Type B pancreatic cell (in vitro differentiated cells): ENCODE measurements around the gene SLC8A2. TPM values are rescaled to one million over a fixed set of nuclear protein-coding genes. Genes with fewer than 3 reads are reported as not detected.
"Not testable (repeated sequence)": the region's sequence is repeated elsewhere in the genome, so short reads cannot be mapped to it uniquely, and the experiment has no call there.

Experiments used
- DNase-seq: peaks from one replicate; pipeline ENCODE4 v3.0.0; 2021; ENCODE audit warnings: mixed read lengths; ENCODE audit not compliant: unreplicated experiment; ENCODE audit errors: extremely low spot score
- H3K27ac Mint-ChIP-seq: 2 replicates; pipeline ENCODE4 v1.8.0; 2021; ENCODE audit warnings: mild to moderate bottlenecking, mixed read lengths
- H3K27me3 Mint-ChIP-seq: 2 replicates; pipeline ENCODE4 v1.8.0; 2021; ENCODE audit warnings: mixed read lengths
- H3K36me3 Mint-ChIP-seq: 2 replicates; pipeline ENCODE4 v1.8.0; 2021; ENCODE audit warnings: mixed read lengths
- H3K4me1 Mint-ChIP-seq: one replicate; pipeline ENCODE4 v1.8.0; 2021; ENCODE audit warnings: mixed read lengths; ENCODE audit not compliant: unreplicated experiment
- H3K4me3 Mint-ChIP-seq: 2 replicates; pipeline ENCODE4 v1.8.0; 2021; ENCODE audit warnings: mild to moderate bottlenecking, mixed read lengths
- H3K9me3 Mint-ChIP-seq: 2 replicates; pipeline ENCODE4 v1.8.0; 2021; ENCODE audit warnings: mixed read lengths
- total RNA-seq: library from RNA; stranded (reverse); gene quantifications from 2 replicates; pipeline ENCODE4 v1.2.1, GENCODE V29; 2021; ENCODE audit warnings: low replicate concordance
- TF ChIP-seq, protein P1 (sequence below): fragments of 200-600 bp; sonication (generic); conservative IDR thresholded peaks from 2 replicates; pipeline ENCODE4 v1.5.0; 2021; ENCODE audit warnings: antibody characterized with exemption, mild to moderate bottlenecking

SLC8A2 gene
- total RNA-seq, 1 donor from 2014 or later, result 1.3 TPM

DNA sequence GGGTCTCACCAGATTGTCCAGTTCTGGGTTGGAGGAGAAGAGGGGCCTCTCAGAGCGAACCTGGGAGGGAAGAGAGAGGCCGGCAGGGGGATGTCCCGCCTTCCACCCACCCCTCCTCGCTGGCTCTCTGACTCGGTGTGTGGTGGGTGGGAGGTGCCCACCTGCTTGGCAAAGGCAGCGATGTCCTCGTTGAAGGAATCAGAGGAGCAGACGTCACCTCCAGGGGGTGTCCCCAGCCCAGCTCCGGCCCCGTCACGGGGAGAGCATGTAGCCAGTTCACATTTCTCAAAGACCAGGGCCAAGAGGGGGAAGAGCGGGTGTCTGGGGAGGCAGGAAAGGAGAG lies 55.1 kb downstream of the SLC8A2 start:
- Mint-ChIP-seq H3K4me3 (peak overlapping the region; percentile 34), H3K4me1 (peaks cover 15% of the 10 kb centered on the region), H3K36me3 (peaks cover 5% of the 10 kb centered on the region)

DNA sequence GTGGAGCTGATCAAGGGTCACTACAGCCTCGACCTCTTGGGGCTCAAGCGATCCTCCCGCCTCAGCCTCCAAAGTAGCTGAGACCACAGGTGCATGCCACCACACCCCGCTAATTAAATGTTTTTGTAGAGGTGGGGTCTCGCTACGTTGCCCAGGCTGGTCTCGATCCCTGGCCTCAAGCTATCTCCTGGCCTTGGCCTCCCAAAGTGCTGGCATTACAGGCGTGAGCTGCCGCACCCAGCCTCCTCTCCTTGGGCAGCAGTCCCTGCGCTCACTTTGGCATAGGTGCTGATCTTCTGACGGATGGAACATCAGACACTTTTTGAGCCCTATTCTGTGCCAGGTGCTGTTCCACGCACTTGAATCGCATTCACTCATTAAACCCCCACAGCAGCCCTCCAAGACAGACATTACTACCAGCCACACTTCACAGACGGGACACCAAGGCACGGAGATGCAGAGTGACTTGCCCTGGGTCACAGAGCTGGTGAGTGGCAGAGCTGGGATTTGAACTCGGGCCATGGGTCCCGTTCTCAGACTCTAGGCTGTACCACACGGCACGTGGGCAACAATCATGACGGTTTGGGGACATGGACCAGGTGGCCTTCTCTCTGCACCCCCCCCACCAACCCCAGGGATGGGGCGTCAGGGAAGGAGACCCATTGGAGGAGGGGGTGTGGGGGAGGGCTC lies 55.6 kb downstream of the SLC8A2 start:
- H3K27me3 Mint-ChIP-seq, result peaks cover 47% of the 10 kb centered on the region
- DNase-seq, result no peak
- no peak overlapping the region for H3K4me3 Mint-ChIP-seq
- H3K4me1 Mint-ChIP-seq, result peaks cover 11% of the 10 kb centered on the region
- TF ChIP-seq, protein P1, sequence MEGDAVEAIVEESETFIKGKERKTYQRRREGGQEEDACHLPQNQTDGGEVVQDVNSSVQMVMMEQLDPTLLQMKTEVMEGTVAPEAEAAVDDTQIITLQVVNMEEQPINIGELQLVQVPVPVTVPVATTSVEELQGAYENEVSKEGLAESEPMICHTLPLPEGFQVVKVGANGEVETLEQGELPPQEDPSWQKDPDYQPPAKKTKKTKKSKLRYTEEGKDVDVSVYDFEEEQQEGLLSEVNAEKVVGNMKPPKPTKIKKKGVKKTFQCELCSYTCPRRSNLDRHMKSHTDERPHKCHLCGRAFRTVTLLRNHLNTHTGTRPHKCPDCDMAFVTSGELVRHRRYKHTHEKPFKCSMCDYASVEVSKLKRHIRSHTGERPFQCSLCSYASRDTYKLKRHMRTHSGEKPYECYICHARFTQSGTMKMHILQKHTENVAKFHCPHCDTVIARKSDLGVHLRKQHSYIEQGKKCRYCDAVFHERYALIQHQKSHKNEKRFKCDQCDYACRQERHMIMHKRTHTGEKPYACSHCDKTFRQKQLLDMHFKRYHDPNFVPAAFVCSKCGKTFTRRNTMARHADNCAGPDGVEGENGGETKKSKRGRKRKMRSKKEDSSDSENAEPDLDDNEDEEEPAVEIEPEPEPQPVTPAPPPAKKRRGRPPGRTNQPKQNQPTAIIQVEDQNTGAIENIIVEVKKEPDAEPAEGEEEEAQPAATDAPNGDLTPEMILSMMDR, result no peak
- H3K9me3 Mint-ChIP-seq, result no peaks in the 10 kb centered on the region
- H3K27ac Mint-ChIP-seq, result no peak overlapping the region
- H3K36me3 Mint-ChIP-seq, result peaks cover 5% of the 10 kb centered on the region

More for the DNA sequence above, 55.1 kb downstream of the SLC8A2 start:
- H3K27ac Mint-ChIP-seq, result no peak overlapping the region
- DNase-seq, result no peak
- TF ChIP-seq, protein P1, result no peak
- H3K9me3 Mint-ChIP-seq, result no peaks in the 10 kb centered on the region
- H3K27me3 Mint-ChIP-seq, result peaks cover 52% of the 10 kb centered on the region

DNA sequence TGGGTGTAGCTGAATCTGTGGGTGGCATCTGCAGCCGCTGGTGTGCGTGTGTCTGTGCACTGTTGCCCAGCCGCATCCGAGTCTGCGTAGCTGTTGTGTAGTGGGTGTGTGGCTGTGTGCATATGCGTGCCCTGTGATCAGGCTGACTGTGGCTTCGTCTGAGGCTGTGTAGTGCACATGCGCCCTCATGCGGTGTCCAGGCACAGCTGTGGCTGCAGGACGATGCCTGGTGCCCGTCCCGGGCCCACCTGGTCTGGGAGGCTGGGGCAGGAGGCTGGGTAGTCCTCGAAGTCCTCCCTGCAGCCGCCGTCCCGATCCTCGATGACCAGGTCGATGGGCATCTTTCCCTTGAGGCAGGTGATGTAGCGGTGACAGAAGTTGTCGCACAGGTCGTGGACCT lies 57.2 kb downstream of the SLC8A2 start:
- TF ChIP-seq, protein P1, result no peak
- peaks cover 7% of the 10 kb centered on the region for H3K4me1 Mint-ChIP-seq
- no peak overlapping the region for H3K4me3 Mint-ChIP-seq
- no peaks in the 10 kb centered on the region for H3K9me3 Mint-ChIP-seq
- H3K36me3 Mint-ChIP-seq, result peaks cover 5% of the 10 kb centered on the region
- DNase-seq, result no peak
- H3K27ac Mint-ChIP-seq, result no peak overlapping the region
- H3K27me3 Mint-ChIP-seq, result peaks cover 31% of the 10 kb centered on the region

DNA sequence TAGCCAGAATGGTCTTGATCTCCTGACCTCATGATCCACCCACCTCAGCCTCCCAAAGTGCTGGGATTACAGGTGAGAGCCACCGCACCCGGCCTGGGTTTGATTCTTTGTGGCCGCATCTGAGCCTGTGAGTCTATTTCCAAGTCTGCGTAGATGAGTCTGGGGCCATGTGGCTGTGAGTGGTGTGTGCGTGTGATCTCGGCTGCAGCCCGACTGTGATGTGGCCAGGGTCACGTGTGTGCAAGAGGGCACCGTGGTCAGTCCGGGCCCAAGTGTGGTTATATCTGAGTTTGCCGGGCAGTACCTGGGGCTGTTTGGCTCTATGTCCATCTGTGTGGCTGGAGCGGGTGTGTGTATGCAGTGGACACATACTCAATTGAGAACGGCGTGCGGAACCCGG lies 57.8 kb downstream of the SLC8A2 start:
- Mint-ChIP-seq H3K27ac (no peak overlapping the region), H3K4me1 (peaks cover 7% of the 10 kb centered on the region), H3K9me3 (no peaks in the 10 kb centered on the region), H3K36me3 (peaks cover 5% of the 10 kb centered on the region), H3K27me3 (peaks cover 34% of the 10 kb centered on the region), H3K4me3 (no peak overlapping the region)
- TF ChIP-seq, protein P1, result no peak
- no peak for DNase-seq

DNA sequence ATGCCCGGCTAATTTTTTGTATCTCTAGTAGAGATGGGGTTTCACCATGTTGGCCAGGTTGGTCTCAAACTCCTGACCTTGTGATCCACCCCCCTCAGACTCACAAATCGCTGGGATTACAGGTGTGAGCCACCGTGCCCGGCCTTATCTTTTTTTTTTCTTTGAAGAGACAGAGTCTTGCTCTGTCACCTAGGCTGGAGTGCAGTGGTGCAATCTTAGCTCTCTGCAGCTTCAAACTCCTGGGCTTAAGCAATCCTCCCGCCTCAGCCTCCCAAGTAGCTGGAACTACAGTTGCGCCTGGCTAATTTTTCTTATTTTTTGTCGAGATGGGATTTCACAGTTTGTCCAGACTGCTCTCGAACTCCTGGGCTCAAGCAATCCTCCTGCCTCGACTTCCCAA lies 60.0 kb downstream of the SLC8A2 start:
- H3K9me3 Mint-ChIP-seq, DNase-seq, H3K27ac Mint-ChIP-seq, H3K4me3 Mint-ChIP-seq, H3K36me3 Mint-ChIP-seq, H3K4me1 Mint-ChIP-seq: not testable (repeated sequence)
- H3K27me3 Mint-ChIP-seq, result peaks cover 27% of the 10 kb centered on the region

DNA sequence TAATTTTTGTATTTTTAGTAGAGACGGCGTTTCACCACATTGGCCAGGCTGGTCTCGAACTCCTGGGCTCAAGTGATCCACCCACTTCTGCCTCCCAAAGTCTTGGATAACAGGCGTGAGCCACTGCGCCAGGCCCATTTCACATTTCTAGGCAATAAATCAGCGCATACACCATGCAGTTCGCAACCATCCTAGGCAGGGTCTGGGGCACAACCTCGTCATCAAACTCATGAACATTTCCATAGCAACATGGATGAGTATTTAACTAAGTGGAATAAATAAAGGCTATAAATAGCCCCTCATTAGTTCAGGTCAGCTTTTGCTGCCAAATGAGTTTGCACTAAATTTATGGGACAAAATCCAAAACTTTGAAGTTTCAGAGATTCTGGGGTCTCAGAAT lies 60.6 kb downstream of the SLC8A2 start:
- H3K4me3 Mint-ChIP-seq, result no peak overlapping the region
- peaks cover 29% of the 10 kb centered on the region for H3K27me3 Mint-ChIP-seq
- no peak for DNase-seq
- no peak overlapping the region for H3K27ac Mint-ChIP-seq
- TF ChIP-seq, protein P1, result no peak
- no peaks in the 10 kb centered on the region for H3K4me1 Mint-ChIP-seq
- H3K9me3 Mint-ChIP-seq, result no peaks in the 10 kb centered on the region
- peaks cover 5% of the 10 kb centered on the region for H3K36me3 Mint-ChIP-seq
